ENCODE data around the gene PDHX. TPM values are rescaled to one million over a fixed set of nuclear protein-coding genes. Genes with fewer than 3 reads are reported as not detected.
"Not testable (repeated sequence)": the region's sequence is repeated elsewhere in the genome, so short reads cannot be mapped to it uniquely, and the experiment has no call there.

Gene PDHX
- total RNA-seq, 1 donor from 2014 or later: 40.3 TPM

DNA sequence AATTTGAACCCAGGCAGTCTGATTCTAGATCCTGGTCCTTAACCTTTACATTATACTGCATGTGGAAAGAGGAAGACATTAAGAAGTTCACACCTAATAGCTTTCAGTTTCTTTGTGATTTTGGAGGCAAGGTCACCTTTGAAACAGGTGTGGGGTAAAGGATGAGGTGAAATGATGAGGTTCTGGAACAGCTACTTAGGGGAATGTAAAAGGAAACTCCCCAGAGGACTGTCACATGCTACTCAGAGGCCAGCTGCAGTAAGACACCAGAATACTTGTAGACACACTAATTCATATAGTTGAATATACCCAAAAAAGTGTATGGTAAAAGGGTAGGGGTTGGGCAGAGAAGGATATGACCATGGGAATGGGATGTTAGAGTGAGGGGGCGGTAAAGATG, 5.6 kb upstream of the PDHX start:
- no peak for TF ChIP-seq CTCF (conservative IDR thresholded peaks at IDR 0.05)
- Mint-ChIP-seq H3K27me3 (no peaks in the 10 kb centered on the region), H3K4me1 (ENCODE audit: unreplicated experiment) (peaks cover 6% of the 10 kb centered on the region), H3K36me3 (peaks cover 29% of the 10 kb centered on the region), H3K27ac (no peak overlapping the region), H3K4me3 (no peak overlapping the region), H3K9me3 (peaks cover 4% of the 10 kb centered on the region)
- DNase-seq (ENCODE audit: extremely low spot score, unreplicated experiment): no peak

- Mint-ChIP-seq H3K36me3 (peaks cover 26% of the 10 kb centered on the region), H3K4me3 (no peak overlapping the region), H3K4me1 (ENCODE audit: unreplicated experiment) (peaks cover 6% of the 10 kb centered on the region), H3K27ac (no peak overlapping the region), H3K9me3 (peaks cover 4% of the 10 kb centered on the region), H3K27me3 (no peaks in the 10 kb centered on the region)
- TF ChIP-seq CTCF (conservative IDR thresholded peaks at IDR 0.05): no peak
- DNase-seq (ENCODE audit: extremely low spot score, unreplicated experiment): no peak
Measured at GRCh38 chr11:34911676-34912075, 4.7 kb upstream of the PDHX start.

DNA sequence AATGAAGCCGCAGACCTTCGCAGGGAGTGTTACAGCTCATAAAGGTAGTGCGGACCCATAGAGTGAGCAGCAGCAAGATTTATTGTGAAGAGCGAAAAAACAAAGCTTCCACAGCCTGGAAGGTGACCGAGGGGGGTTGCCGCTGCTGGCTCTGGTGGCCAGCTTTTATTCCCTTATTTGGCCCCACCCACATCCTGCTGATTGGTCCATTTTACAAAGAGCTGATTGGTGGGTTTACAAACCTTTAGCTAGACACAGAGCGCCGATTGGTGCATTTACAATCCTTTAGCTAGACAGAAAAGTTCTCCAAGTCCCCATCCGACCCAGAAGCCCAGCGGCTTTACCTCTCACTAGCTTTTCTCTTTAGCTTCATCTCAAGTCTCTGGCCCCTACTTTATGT, 2.9 kb upstream of the PDHX start:
- not testable (repeated sequence) for H3K9me3 Mint-ChIP-seq; H3K27me3 Mint-ChIP-seq; DNase-seq (ENCODE audit: extremely low spot score, unreplicated experiment); H3K4me3 Mint-ChIP-seq; H3K27ac Mint-ChIP-seq
- peaks cover 19% of the 10 kb centered on the region for H3K4me1 Mint-ChIP-seq (ENCODE audit: unreplicated experiment)
- H3K36me3 Mint-ChIP-seq: peaks cover 23% of the 10 kb centered on the region

DNA sequence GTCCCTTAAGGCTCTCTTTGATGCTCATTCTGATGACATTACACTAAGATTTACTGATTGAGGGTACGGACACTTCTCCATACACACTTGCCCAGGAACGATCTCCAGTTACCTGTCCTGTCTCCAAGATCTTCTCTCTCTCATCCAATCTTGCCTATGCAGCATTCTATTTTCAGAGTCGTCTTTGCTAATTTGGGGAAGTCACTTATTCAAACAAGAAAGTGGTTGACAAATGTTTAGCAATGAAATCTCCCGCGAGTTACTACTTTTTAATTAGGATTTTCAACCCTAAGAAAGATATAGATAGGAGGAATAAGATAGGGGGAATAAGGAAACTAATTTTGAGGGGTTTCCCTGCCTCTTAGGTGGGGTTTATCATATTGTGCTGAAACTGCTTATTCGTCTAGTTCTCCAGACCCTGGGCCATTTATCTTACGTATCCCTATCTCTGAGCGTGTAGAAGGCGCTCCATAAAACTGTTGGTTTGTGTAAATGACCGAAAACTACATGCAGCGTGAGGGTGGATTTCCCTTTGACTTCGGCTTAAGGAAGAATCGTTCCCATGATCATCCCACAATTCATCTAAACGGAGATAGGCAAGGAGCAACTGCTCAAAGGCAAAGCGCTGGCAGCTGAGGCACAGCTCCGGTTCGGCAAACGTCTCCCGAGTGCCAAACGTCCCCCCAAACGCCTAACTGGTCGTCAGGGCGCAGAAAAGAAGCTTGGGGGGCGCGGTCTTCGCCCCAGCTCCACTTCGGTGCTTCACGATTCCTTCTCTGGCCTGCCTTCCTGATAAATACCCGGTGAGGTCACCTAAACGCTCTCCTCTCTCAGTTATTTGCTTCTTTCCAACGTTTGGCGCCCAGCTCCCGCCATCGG, 1.0 kb upstream of the PDHX start:
- peak overlapping the region; percentile 98 for H3K27ac Mint-ChIP-seq
- no peaks in the 10 kb centered on the region for H3K27me3 Mint-ChIP-seq
- peaks cover 25% of the 10 kb centered on the region for H3K4me1 Mint-ChIP-seq (ENCODE audit: unreplicated experiment)
- H3K4me3 Mint-ChIP-seq: peak overlapping the region; percentile 98
- no peak for TF ChIP-seq CTCF (conservative IDR thresholded peaks at IDR 0.05)
- H3K36me3 Mint-ChIP-seq: peaks cover 23% of the 10 kb centered on the region
- no peaks in the 10 kb centered on the region for H3K9me3 Mint-ChIP-seq
- no peak for DNase-seq (ENCODE audit: extremely low spot score, unreplicated experiment)

GRCh38 chr11:34916843-34917770, 689 bp downstream of the PDHX start:
- H3K4me1 Mint-ChIP-seq (ENCODE audit: unreplicated experiment): peaks cover 29% of the 10 kb centered on the region
- peak; percentile 67 for DNase-seq (ENCODE audit: extremely low spot score, unreplicated experiment)

More at GRCh38 chr11:34916843-34917770, 689 bp downstream of the PDHX start:
- Mint-ChIP-seq H3K27ac (peak overlapping the region; percentile 98), H3K4me3 (peak overlapping the region; percentile 98), H3K9me3 (no peaks in the 10 kb centered on the region), H3K27me3 (no peaks in the 10 kb centered on the region), H3K36me3 (peaks cover 23% of the 10 kb centered on the region)
- TF ChIP-seq CTCF (conservative IDR thresholded peaks at IDR 0.05): no peak
